NCI-H1092 treated with DMSO at 0.1 percent for 48 hours (cell line): ENCODE results near the gene TRAF2.
A peak's percentile ranks its signal among the peaks of the same experiment; 100 is the strongest.

ENCODE experiments used
- DNase-seq: peaks from one replicate; lab custom pipeline; 2025; lab: John Stamatoyannopoulos, UW

TRAF2 gene

DNA sequence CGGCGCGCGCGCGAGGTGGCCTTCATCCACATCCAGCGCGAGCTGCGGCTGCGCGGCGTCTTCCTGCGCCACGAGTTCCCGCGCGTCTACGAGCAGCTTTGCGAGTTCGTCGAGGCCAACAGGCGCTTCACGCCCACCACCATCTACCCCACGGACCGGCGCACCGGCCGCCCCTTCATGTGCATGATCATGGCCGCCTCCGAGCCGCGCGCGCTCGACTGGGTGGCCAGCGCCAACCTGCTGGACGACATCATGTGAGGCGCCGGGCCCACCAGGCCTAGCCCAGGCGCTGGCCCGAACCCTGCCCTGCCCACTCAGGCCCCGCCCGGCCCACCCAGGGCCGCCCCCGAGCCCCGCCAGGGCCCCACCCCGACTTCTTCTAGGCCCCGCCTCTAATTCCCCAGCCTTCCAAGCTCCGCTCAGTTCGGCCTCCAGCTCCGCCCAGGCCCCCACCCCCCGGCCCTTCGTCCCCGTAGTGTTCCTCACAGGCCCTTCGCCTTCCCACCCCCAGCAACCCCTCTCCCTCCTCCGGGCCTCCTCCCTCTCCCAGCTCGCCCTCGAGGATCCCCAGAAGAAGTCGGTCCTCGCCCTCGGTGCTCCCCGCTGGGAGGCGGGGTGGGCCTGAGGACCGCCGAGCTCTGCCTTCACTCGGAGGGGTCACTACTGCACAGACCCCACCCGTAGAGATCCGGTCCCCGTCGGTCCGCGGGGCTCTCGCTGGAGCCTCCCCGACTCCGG, 39.1 kb upstream of the TRAF2 start:
- DNase-seq, result no peak

- peak; percentile 38 for DNase-seq
These were observed 38.4 kb upstream of the TRAF2 start for GRCh38 chr9:136847826-136848392.

DNA sequence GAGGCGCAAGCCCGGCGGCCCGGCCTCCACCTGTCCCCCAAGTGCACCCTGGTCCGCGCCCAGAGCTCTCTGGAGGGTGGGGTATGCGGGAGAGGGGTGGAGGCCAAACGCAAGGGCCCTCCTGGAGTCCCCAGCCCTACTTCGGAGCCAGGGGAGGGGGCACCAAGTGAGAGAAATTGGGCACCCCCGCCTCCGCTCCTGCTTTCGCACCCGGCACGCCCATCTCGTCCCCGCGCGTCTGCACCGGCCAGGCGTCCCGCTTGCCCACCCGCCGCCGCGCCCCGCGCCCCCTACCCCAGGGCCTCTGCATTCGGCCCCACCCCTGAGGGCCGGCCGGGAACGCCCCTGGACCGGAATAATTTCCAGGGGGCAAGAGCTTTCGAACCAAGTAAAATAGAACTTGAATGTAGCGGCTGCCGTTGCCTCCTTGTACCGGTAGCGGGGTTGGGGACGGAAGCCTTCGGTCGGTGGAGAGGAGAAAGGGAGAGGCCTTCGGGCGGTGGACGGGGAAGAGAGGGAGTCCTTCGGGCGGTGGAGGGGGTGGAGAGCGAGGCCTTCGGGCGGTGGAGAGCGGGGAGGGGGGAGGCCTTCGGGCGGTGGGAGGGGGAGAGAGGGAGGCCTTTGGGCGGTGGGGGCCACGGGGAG, 37.8 kb upstream of the TRAF2 start:
- peak; percentile 62 for DNase-seq

DNA sequence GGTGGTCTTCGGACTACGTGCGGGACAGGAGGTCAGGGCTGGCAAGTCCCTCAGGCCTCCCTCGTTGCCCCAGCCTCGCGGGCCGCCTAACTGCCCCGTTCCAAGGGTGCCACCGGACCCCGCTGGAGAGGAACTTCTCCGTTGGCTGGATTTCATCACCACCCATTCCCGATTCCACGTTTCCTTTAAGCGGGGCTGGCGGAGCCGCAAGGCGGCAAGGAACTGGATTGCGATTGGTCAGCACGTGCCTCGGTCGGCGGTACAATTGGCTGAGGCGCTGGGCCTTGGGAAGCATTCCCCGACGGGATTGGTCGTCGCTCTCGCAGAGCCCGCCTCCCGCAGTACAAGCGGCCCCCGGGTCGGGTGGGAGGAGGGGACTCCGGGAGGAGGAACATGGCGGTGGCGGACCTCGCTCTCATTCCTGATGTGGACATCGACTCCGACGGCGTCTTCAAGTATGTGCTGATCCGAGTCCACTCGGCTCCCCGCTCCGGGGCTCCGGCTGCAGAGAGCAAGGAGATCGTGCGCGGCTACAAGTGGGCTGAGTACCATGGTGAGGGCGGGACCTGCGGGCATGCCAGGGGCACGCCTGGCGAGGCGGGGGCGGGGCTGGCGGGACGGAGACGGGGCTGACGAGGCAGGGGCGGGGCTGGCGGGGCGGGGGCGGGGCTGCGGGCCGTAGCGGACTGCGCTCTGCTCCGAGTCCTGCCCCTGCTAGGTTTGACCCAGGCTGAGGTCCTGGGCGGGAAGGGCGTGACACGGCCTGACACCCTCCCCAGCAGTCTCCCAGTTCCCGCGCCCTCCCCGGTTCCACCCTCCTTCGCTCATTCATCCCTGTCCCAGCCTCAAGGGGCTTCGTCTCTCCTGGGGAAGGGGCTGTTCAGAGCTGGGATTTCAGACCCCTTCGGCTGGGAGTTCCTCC, 37.0 kb upstream of the TRAF2 start, which contains the start of gene PHPT1:
Gene PHPT1 (plus strand): TSS at position 372 of the 922 bp plus-strand sequence. CDS start 22 bp downstream, at position 394.
- peak; percentile 99 for DNase-seq

GRCh38 chr9:136849960-136850865, 36.1 kb upstream of the TRAF2 start:
- no peak for DNase-seq

- no peak for DNase-seq
These were observed 35.2 kb upstream of the TRAF2 start for GRCh38 chr9:136850866-136851775.

DNA sequence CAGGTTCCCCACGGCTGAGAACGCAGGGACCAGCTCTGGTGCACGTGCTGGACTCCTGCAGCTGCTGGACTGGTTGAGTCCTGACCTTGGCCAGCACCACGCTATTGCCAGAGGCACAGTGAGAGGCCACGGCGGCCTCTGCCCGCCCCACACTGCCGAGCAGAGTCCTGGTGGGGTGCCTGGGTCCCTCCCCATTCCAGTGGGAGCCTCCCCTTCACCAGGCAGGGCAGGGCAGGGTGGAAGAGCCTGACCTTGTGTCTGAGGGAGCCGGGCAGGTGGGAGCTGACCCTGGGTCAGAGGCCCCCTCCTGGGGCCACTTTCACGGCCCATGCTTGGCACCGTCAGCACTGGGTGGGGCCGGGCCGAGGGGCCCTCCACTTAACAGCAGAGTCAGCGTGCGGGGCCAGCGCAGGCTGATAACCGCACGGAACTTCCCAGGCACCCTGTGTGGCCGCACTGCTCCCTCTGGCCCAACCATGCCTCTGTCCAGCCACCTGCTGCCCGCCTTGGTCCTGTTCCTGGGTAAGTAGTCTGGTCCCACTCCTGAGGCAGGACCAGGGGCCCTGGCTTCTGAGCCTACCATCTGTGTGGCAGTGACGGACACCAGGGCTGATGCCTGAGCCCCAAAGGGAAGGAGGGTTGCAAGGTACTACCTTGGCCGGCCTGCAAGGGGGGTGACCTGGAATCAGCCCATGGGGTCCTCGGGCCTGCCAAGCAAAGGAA, 34.2 kb upstream of the TRAF2 start, which contains the start of gene MAMDC4:
Gene MAMDC4 (plus strand): TSS at position 406 of the 723 bp plus-strand sequence. CDS start 71 bp downstream, at position 477.
- no peak for DNase-seq

- DNase-seq, result no peak
These were observed 33.4 kb upstream of the TRAF2 start for GRCh38 chr9:136852664-136853595.

DNA sequence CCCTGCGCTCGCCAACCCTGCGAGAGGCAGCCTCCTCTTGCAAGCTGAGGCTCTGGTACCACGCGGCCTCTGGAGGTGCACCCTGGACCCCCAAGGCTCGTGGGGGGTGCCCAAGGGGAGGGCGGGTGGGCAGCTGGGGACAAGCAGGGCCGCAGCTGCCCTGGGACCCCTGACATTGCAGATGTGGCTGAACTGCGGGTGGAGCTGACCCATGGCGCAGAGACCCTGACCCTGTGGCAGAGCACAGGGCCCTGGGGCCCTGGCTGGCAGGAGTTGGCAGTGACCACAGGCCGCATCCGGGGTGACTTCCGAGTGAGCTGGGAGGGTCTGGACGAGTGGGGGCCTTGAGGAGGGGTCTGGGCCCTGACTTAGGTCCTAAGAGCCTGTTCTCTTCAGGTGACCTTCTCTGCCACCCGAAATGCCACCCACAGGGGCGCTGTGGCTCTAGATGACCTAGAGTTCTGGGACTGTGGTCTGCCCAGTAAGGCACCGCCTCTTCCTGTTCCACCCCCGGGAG, 32.7 kb upstream of the TRAF2 start:
- no peak for DNase-seq

GRCh38 chr9:136854113-136854841, 32.0 kb upstream of the TRAF2 start:
- DNase-seq, result no peak

GRCh38 chr9:136854842-136855460, 31.4 kb upstream of the TRAF2 start:
- no peak for DNase-seq

- no peak for DNase-seq
These were observed 30.7 kb upstream of the TRAF2 start for GRCh38 chr9:136855461-136856078.

- DNase-seq, result no peak
These were observed 30.2 kb upstream of the TRAF2 start for GRCh38 chr9:136856079-136856476.

DNA sequence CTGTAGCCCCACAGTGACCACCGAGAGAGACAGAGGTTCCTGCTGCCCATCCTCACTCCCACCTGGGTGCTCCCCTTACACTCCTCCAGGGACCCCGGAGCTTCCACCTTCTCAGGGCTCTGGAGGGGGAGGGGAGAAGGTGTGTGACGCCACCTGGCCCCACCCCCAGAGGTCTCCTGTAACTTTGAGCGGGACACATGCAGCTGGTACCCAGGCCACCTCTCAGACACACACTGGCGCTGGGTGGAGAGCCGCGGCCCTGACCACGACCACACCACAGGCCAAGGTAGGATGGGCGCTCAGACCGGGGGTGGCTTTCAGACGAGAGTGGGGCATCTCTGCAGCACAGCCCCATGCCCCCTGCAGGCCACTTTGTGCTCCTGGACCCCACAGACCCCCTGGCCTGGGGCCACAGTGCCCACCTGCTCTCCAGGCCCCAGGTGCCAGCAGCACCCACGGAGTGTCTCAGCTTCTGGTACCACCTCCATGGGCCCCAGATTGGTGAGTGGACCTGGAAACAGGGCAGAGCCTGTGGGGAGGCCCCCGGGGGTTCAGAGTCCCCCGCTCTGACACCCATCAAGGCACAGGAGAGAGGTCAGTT, 29.7 kb upstream of the TRAF2 start:
- no peak for DNase-seq

DNA sequence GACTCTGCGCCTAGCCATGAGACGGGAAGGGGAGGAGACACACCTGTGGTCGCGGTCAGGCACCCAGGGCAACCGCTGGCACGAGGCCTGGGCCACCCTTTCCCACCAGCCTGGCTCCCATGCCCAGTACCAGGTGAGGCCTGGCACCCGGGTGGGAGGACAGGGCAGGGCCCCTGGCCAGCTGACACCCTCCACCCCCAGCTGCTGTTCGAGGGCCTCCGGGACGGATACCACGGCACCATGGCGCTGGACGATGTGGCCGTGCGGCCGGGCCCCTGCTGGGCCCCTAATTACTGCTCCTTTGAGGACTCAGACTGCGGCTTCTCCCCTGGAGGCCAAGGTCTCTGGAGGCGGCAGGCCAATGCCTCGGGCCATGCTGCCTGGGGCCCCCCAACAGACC, 29.1 kb upstream of the TRAF2 start:
- DNase-seq, result no peak
